Activated naive CD8-positive, alpha-beta T cell treated with anti-CD3 and anti-CD28 coated beads, Interleukin-2, amount 50 U/mL, for 16 hours (primary cell): Measurements from ENCODE around the gene EPHX1.
A peak's percentile ranks its signal among the peaks of the same experiment; 100 is the strongest.
"Not testable (repeated sequence)": the region's sequence is repeated elsewhere in the genome, so short reads cannot be mapped to it uniquely, and the experiment has no call there.

Experiments used
- DNase-seq: peaks from one replicate; pipeline ENCODE4 v3.0.0-alpha.2; 2020; ENCODE audit warnings: low read depth, low spot score

Gene EPHX1

GRCh38 chr1:225881081-225881958 lies 71.4 kb downstream of the EPHX1 start:
- DNase-seq = no peak

GRCh38 chr1:225881959-225882693 lies 72.2 kb downstream of the EPHX1 start, which contains the start of gene TMEM63A:
TSS of gene TMEM63A (minus strand) at chr1:225882380. CDS start at chr1:225877580, 4,800 bp downstream.
- DNase-seq = peak; percentile 67

GRCh38 chr1:225882694-225883615 lies 73.0 kb downstream of the EPHX1 start:
- no peak for DNase-seq

GRCh38 chr1:225883616-225884265 lies 73.8 kb downstream of the EPHX1 start:
- DNase-seq = no peak

GRCh38 chr1:225885336-225885735 lies 75.4 kb downstream of the EPHX1 start:
- DNase-seq = no peak

- no peak for DNase-seq
Measured at GRCh38 chr1:225886159-225887029, 76.5 kb downstream of the EPHX1 start.

- no peak for DNase-seq
Measured at GRCh38 chr1:225887030-225887314, 77.0 kb downstream of the EPHX1 start.

- not testable (repeated sequence) for DNase-seq
Measured at GRCh38 chr1:225887554-225888288, 77.8 kb downstream of the EPHX1 start.

- DNase-seq = no peak
Measured at GRCh38 chr1:225888289-225888897, 78.5 kb downstream of the EPHX1 start.

- DNase-seq = no peak
Measured at GRCh38 chr1:225888898-225889601, 79.1 kb downstream of the EPHX1 start, which contains the start of gene LEFTY1. TSS of gene LEFTY1 (minus strand) at chr1:225889146. CDS start at chr1:225889066, 80 bp downstream.

GRCh38 chr1:225889743-225890142 lies 79.8 kb downstream of the EPHX1 start:
- DNase-seq = no peak

- DNase-seq = no peak
Measured at GRCh38 chr1:225890346-225891228, 80.7 kb downstream of the EPHX1 start.

GRCh38 chr1:225891229-225891972 lies 81.5 kb downstream of the EPHX1 start:
- DNase-seq = no peak

GRCh38 chr1:225892307-225892706 lies 82.4 kb downstream of the EPHX1 start:
- no peak for DNase-seq
